HEK293T (cell line): ENCODE data around the gene DZIP1.

Experiments used
- ARNT ChIP-seq: fragments of 450-650 bp; IDR thresholded peaks from 2 replicates; pipeline ENCODE4 v1.6.1; 2017; ENCODE audit warnings: mild to moderate bottlenecking
- BHLHE40 ChIP-seq: fragments of 450-650 bp; IDR thresholded peaks from 2 replicates; pipeline ENCODE4 v1.6.1; 2016; ENCODE audit warnings: mild to moderate bottlenecking, moderate library complexity, borderline replicate concordance
- CTBP1 ChIP-seq: fragments of 450-650 bp; IDR thresholded peaks from 2 replicates; pipeline ENCODE4 v1.6.1; 2016; ENCODE audit warnings: borderline replicate concordance
- ELF4 ChIP-seq: fragments of 450-650 bp; IDR thresholded peaks from 2 replicates; pipeline ENCODE4 v1.6.1; 2017; ENCODE audit warnings: antibody characterized with exemption
- FOXM1 ChIP-seq: fragments of 450-650 bp; IDR thresholded peaks from 2 replicates; pipeline ENCODE4 v1.6.1; 2017; ENCODE audit warnings: mild to moderate bottlenecking, borderline replicate concordance
- HDGF ChIP-seq: fragments of 450-650 bp; IDR thresholded peaks from 2 replicates; pipeline ENCODE4 v1.6.1; 2017; ENCODE audit warnings: antibody characterized with exemption, borderline replicate concordance
- L3MBTL2 ChIP-seq: fragments of 450-650 bp; conservative IDR thresholded peaks from 2 replicates; pipeline ENCODE4 v1.6.1; 2016; ENCODE audit warnings: mild to moderate bottlenecking
- LEF1 ChIP-seq: fragments of 450-650 bp; IDR thresholded peaks from 2 replicates; pipeline ENCODE4 v1.6.1; 2017; ENCODE audit warnings: mild to moderate bottlenecking, borderline replicate concordance
- NFRKB ChIP-seq: fragments of 450-650 bp; IDR thresholded peaks from 2 replicates; pipeline ENCODE4 v1.6.1; 2016; ENCODE audit warnings: mild to moderate bottlenecking, moderate library complexity
- SP1 ChIP-seq: fragments of 450-650 bp; IDR thresholded peaks from 2 replicates; pipeline ENCODE4 v1.6.1; 2017
- SUZ12 ChIP-seq: fragments of 450-650 bp; IDR thresholded peaks from 2 replicates; pipeline ENCODE4 v1.6.1; 2016; ENCODE audit warnings: mild to moderate bottlenecking
- ZNF384 ChIP-seq: fragments of 450-650 bp; IDR thresholded peaks from 2 replicates; pipeline ENCODE4 v1.6.1; 2016
- TF ChIP-seq, protein P1 (sequence below): fragments of 450-650 bp; IDR thresholded peaks from 2 replicates; pipeline ENCODE4 v1.6.1; 2016

DNA sequence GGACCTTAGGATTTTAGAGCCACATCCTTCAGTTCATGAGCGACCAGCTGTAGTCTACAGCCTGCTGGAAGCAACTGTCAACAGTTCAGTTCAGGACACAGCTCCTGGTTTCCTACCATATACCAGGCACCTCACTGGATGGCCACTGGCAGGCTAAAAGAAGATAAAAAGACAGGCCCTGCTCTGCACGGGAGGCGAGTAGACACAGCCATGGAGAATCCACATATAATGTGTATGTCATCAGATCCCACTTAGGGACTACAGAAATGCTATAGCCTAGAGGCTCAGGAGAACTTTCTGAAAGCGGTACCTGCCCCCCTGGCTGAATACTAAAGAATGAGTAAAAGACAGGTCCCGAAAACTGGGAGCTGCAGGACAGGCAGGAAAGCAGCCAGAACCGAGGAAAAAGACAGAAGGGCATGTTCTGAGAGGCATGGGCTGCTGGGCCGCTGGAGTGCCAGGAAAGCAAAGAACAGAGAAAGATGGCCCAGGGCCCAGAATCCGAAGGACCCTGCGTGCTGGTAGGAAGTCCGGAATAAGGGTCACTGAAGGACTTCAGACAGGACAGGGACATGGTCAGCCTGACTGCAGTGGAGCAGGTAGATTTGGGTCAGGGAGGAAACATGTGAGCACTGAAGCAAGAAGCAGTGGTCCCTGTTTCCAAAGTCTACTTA is 23.5 kb downstream of the DZIP1 start:
- TF ChIP-seq ELF4, result no peak
- no peak for TF ChIP-seq ZNF384
- no peak for TF ChIP-seq BHLHE40
- TF ChIP-seq CTBP1, result no peak
- TF ChIP-seq, protein P1, sequence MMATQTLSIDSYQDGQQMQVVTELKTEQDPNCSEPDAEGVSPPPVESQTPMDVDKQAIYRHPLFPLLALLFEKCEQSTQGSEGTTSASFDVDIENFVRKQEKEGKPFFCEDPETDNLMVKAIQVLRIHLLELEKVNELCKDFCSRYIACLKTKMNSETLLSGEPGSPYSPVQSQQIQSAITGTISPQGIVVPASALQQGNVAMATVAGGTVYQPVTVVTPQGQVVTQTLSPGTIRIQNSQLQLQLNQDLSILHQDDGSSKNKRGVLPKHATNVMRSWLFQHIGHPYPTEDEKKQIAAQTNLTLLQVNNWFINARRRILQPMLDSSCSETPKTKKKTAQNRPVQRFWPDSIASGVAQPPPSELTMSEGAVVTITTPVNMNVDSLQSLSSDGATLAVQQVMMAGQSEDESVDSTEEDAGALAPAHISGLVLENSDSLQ, result no peak
- no peak for TF ChIP-seq HDGF
- no peak for TF ChIP-seq SP1
- TF ChIP-seq NFRKB, result no peak
- no peak for TF ChIP-seq FOXM1
- no peak for TF ChIP-seq L3MBTL2
- TF ChIP-seq LEF1, result no peak
- no peak for TF ChIP-seq ARNT
- no peak for TF ChIP-seq SUZ12
